Neural cell (in vitro differentiated cells): ENCODE measurements around the gene DCTN3. TPM values are rescaled to one million over a fixed set of nuclear protein-coding genes. Genes with fewer than 3 reads are reported as not detected.

ENCODE experiments used
- H2AFZ ChIP-seq: fragments of 200-600, 300-800 bp; sonication (generic), shearing (Covaris generic); 2 replicates; pipeline ENCODE4 v1.6.0; 2014; ENCODE audit warnings: low read depth, mild to moderate bottlenecking, antibody characterized with exemption, low read length, moderate library complexity
- H3F3A ChIP-seq: fragments of 200-600 bp; shearing (Covaris generic); 2 replicates; pipeline ENCODE4 v1.6.1; 2016; ENCODE audit warnings: mild to moderate bottlenecking, moderate library complexity, mixed read lengths, antibody characterized with exemption, low read length; ENCODE audit not compliant: insufficient read depth, poor library complexity, severe bottlenecking
- H3K27ac ChIP-seq: fragments of 200-600, 300-800 bp; sonication (generic), shearing (Covaris generic); 2 replicates; pipeline ENCODE4 v1.5.1; 2014; ENCODE audit warnings: mild to moderate bottlenecking, low read length, moderate library complexity
- H3K27me3 ChIP-seq: fragments of 300-800, 200-600 bp; sonication (generic), shearing (Covaris generic); 2 replicates; pipeline ENCODE4 v1.6.0; 2014; ENCODE audit warnings: mild to moderate bottlenecking, low read depth, low read length, moderate library complexity; ENCODE audit not compliant: insufficient read depth
- H3K36me3 ChIP-seq: fragments of 300-800, 200-600 bp; sonication (generic), shearing (Covaris generic); 2 replicates; pipeline ENCODE4 v1.5.1; 2014; ENCODE audit warnings: mild to moderate bottlenecking, antibody characterized with exemption, low read length, moderate library complexity; ENCODE audit not compliant: insufficient read depth
- H3K4me2 ChIP-seq: fragments of 300-800, 200-600 bp; sonication (generic), shearing (Covaris generic); 2 replicates; pipeline ENCODE4 v1.6.0; 2014; ENCODE audit warnings: mild to moderate bottlenecking, low read length
- H3K4me3 ChIP-seq: fragments of 300-800, 200-600 bp; sonication (generic), shearing (Covaris generic); 2 replicates; pipeline ENCODE4 v1.5.1; 2014; ENCODE audit warnings: mild to moderate bottlenecking, low read length, moderate library complexity
- H3K79me2 ChIP-seq: fragments of 200-600 bp; shearing (Covaris generic); replicated peaks from 2 replicates; pipeline ENCODE4 v1.6.0; 2014; ENCODE audit warnings: mild to moderate bottlenecking, low read length, moderate library complexity; ENCODE audit not compliant: insufficient read depth
- H3K9ac ChIP-seq: fragments of 300-800, 200-600 bp; sonication (generic), shearing (Covaris generic); 2 replicates; pipeline ENCODE4 v1.6.1; 2016; ENCODE audit warnings: mild to moderate bottlenecking, low read length, mixed read lengths
- H3K9me2 ChIP-seq: fragments of 200-600 bp; shearing (Covaris generic); 2 replicates; pipeline ENCODE4 v1.6.1; 2016; ENCODE audit warnings: mild to moderate bottlenecking, low read length, mixed read lengths; ENCODE audit not compliant: insufficient read depth
- H3K9me3 ChIP-seq: fragments of 200-600, 300-800 bp; sonication (generic), shearing (Covaris generic); 2 replicates; pipeline ENCODE4 v1.6.1; 2016; ENCODE audit warnings: mild to moderate bottlenecking, mixed run types, low read length, moderate library complexity, mixed read lengths
- H4K20me1 ChIP-seq: fragments of 200-600 bp; shearing (Covaris generic); 2 replicates; pipeline ENCODE4 v1.6.1; 2016; ENCODE audit warnings: mild to moderate bottlenecking, mixed run types; ENCODE audit not compliant: insufficient read depth
- EP300 ChIP-seq: fragments of 450-650 bp; conservative IDR thresholded peaks from 2 replicates; pipeline ENCODE4 v1.6.1; 2014; ENCODE audit warnings: antibody characterized with exemption, mild to moderate bottlenecking, moderate library complexity; ENCODE audit not compliant: poor library complexity, severe bottlenecking
- EZH2 ChIP-seq: fragments of 200-600, 300-800 bp; shearing (Covaris generic), sonication (generic); IDR thresholded peaks from 2 replicates; pipeline ENCODE4 v1.6.1; 2014; ENCODE audit warnings: antibody characterized with exemption, low read length, borderline replicate concordance, mild to moderate bottlenecking; ENCODE audit not compliant: insufficient read depth, poor library complexity, severe bottlenecking
- MXI1 ChIP-seq: fragments of 450-650 bp; conservative IDR thresholded peaks from 2 replicates; pipeline ENCODE4 v1.6.1; 2014; ENCODE audit warnings: antibody characterized with exemption, mild to moderate bottlenecking; ENCODE audit not compliant: poor library complexity, severe bottlenecking
- POLR2AphosphoS5 ChIP-seq: IDR thresholded peaks from 2 replicates; pipeline ENCODE4 v1.6.1; 2012
- RAD21 ChIP-seq: fragments of 450-650 bp; conservative IDR thresholded peaks from 2 replicates; pipeline ENCODE4 v1.6.1; 2014; ENCODE audit warnings: antibody characterized with exemption, mild to moderate bottlenecking, moderate library complexity
- SMC3 ChIP-seq: fragments of 450-650 bp; conservative IDR thresholded peaks from 2 replicates; pipeline ENCODE4 v1.6.1; 2014; ENCODE audit warnings: antibody characterized with exemption, mild to moderate bottlenecking, moderate library complexity; ENCODE audit not compliant: poor library complexity
- TAF1 ChIP-seq: IDR thresholded peaks from 2 replicates; pipeline ENCODE4 v1.6.1; 2012; ENCODE audit warnings: low read depth
- polyA plus RNA-seq: library from polyadenylated mRNA; depleted of rRNA; stranded (reverse); fragments of >200 nt; gene quantifications from 2 replicates; pipeline ENCODE4 v1.2.3, GENCODE V29; 2014
- TF ChIP-seq, protein P1 (sequence below): IDR thresholded peaks from 2 replicates; pipeline ENCODE4 v1.6.1; 2012; ENCODE audit warnings: borderline replicate concordance
- TF ChIP-seq, protein P2 (sequence below): fragments of 450-650 bp; IDR thresholded peaks from 2 replicates; pipeline ENCODE4 v1.5.1; 2014; ENCODE audit warnings: antibody characterized with exemption, mild to moderate bottlenecking, moderate library complexity; ENCODE audit not compliant: poor library complexity, severe bottlenecking

Gene DCTN3
- polyA plus RNA-seq, 1 donor from 2014 or later = 380 TPM

- H3K36me3 ChIP-seq = no peaks in the 10 kb centered on the region
- no peaks in the 10 kb centered on the region for H3K27me3 ChIP-seq
- no peak overlapping the region for H3K4me3 ChIP-seq
- no peak overlapping the region for H3K9ac ChIP-seq
- H2AFZ ChIP-seq = no peak overlapping the region
- no peaks in the 10 kb centered on the region for H3F3A ChIP-seq
- no peak overlapping the region for H3K27ac ChIP-seq
- TF ChIP-seq EP300 (no peak), POLR2AphosphoS5 (no peak), SMC3 (no peak), MXI1 (no peak), EZH2 (no peak)
- TF ChIP-seq, protein P1, sequence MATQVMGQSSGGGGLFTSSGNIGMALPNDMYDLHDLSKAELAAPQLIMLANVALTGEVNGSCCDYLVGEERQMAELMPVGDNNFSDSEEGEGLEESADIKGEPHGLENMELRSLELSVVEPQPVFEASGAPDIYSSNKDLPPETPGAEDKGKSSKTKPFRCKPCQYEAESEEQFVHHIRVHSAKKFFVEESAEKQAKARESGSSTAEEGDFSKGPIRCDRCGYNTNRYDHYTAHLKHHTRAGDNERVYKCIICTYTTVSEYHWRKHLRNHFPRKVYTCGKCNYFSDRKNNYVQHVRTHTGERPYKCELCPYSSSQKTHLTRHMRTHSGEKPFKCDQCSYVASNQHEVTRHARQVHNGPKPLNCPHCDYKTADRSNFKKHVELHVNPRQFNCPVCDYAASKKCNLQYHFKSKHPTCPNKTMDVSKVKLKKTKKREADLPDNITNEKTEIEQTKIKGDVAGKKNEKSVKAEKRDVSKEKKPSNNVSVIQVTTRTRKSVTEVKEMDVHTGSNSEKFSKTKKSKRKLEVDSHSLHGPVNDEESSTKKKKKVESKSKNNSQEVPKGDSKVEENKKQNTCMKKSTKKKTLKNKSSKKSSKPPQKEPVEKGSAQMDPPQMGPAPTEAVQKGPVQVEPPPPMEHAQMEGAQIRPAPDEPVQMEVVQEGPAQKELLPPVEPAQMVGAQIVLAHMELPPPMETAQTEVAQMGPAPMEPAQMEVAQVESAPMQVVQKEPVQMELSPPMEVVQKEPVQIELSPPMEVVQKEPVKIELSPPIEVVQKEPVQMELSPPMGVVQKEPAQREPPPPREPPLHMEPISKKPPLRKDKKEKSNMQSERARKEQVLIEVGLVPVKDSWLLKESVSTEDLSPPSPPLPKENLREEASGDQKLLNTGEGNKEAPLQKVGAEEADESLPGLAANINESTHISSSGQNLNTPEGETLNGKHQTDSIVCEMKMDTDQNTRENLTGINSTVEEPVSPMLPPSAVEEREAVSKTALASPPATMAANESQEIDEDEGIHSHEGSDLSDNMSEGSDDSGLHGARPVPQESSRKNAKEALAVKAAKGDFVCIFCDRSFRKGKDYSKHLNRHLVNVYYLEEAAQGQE = no peak
- TF ChIP-seq, protein P2, sequence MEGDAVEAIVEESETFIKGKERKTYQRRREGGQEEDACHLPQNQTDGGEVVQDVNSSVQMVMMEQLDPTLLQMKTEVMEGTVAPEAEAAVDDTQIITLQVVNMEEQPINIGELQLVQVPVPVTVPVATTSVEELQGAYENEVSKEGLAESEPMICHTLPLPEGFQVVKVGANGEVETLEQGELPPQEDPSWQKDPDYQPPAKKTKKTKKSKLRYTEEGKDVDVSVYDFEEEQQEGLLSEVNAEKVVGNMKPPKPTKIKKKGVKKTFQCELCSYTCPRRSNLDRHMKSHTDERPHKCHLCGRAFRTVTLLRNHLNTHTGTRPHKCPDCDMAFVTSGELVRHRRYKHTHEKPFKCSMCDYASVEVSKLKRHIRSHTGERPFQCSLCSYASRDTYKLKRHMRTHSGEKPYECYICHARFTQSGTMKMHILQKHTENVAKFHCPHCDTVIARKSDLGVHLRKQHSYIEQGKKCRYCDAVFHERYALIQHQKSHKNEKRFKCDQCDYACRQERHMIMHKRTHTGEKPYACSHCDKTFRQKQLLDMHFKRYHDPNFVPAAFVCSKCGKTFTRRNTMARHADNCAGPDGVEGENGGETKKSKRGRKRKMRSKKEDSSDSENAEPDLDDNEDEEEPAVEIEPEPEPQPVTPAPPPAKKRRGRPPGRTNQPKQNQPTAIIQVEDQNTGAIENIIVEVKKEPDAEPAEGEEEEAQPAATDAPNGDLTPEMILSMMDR = no peak
- H3K9me2 ChIP-seq = no peaks in the 10 kb centered on the region
- no peak overlapping the region for H3K4me2 ChIP-seq
- no peaks in the 10 kb centered on the region for H4K20me1 ChIP-seq
- no peaks in the 10 kb centered on the region for H3K79me2 ChIP-seq
- H3K9me3 ChIP-seq = no peaks in the 10 kb centered on the region
These were observed 38.2 kb upstream of the DCTN3 start for GRCh38 chr9:34658461-34658860.

GRCh38 chr9:34656992-34657391 is 36.7 kb upstream of the DCTN3 start:
- Histone ChIP-seq H3K4me2 (no peak overlapping the region), H3K9me2 (no peaks in the 10 kb centered on the region), H3K27me3 (no peaks in the 10 kb centered on the region), H4K20me1 (no peaks in the 10 kb centered on the region), H3K9ac (no peak overlapping the region), H3K4me3 (no peak overlapping the region), H3K27ac (no peak overlapping the region), H3K79me2 (no peaks in the 10 kb centered on the region), H3K36me3 (no peaks in the 10 kb centered on the region), H3F3A (no peaks in the 10 kb centered on the region), H3K9me3 (no peaks in the 10 kb centered on the region), H2AFZ (no peak overlapping the region)
- TF ChIP-seq POLR2AphosphoS5 = no peak
- TF ChIP-seq, protein P2 = no peak
- TF ChIP-seq EZH2 = no peak
- no peak for TF ChIP-seq TAF1
- TF ChIP-seq EP300 = no peak
- TF ChIP-seq SMC3 = no peak
- TF ChIP-seq MXI1 = no peak
- no peak for TF ChIP-seq RAD21
- TF ChIP-seq, protein P1 = no peak
